ENCODE data around the gene PLA2G6. TPM values are rescaled to one million over a fixed set of nuclear protein-coding genes. Genes with fewer than 3 reads are reported as not detected.

PLA2G6 gene
- total RNA-seq, 1 donor from 2014 or later, result 52.4 TPM

GRCh38 chr22:38129021-38129420 is 52.6 kb downstream of the PLA2G6 start:
- no peak for ATAC-seq
- no peaks in the 10 kb centered on the region for H3K4me1 ChIP-seq

GRCh38 chr22:38127869-38128268 is 53.8 kb downstream of the PLA2G6 start:
- intact Hi-C loops (cut with DNase I), result no loop called here
- no peak for ATAC-seq
- no peak for DNase-seq
- H3K9me3 ChIP-seq, result no peaks in the 10 kb centered on the region
- no peak for TF ChIP-seq CTCF (IDR thresholded peaks at IDR 0.05)
- peaks cover 9% of the 10 kb centered on the region for H3K36me3 ChIP-seq
- H3K27ac ChIP-seq, result no peak overlapping the region
- H3K4me1 ChIP-seq, result no peaks in the 10 kb centered on the region
- no peak overlapping the region for H3K4me3 ChIP-seq
- no peaks in the 10 kb centered on the region for H3K27me3 ChIP-seq

More at GRCh38 chr22:38129021-38129420, 52.6 kb downstream of the PLA2G6 start:
- no peak for TF ChIP-seq CTCF (IDR thresholded peaks at IDR 0.05)
- Histone ChIP-seq H3K27me3 (no peaks in the 10 kb centered on the region), H3K36me3 (peaks cover 9% of the 10 kb centered on the region), H3K9me3 (no peaks in the 10 kb centered on the region), H3K27ac (no peak overlapping the region), H3K4me3 (no peak overlapping the region)
- no peak for DNase-seq
- intact Hi-C loops (cut with DNase I), result no loop called here

- no peaks in the 10 kb centered on the region for H3K9me3 ChIP-seq
- intact Hi-C loops (cut with DNase I), result no loop called here
- H3K4me1 ChIP-seq, result no peaks in the 10 kb centered on the region
- no peak for DNase-seq
- TF ChIP-seq CTCF (IDR thresholded peaks at IDR 0.05), result no peak
- ATAC-seq, result no peak
- H3K36me3 ChIP-seq, result peaks cover 1% of the 10 kb centered on the region
- no peaks in the 10 kb centered on the region for H3K27me3 ChIP-seq
- H3K4me3 ChIP-seq, result no peak overlapping the region
- H3K27ac ChIP-seq, result no peak overlapping the region
These were observed 54.5 kb downstream of the PLA2G6 start for GRCh38 chr22:38126928-38127668.

GRCh38 chr22:38125751-38126201 is 55.9 kb downstream of the PLA2G6 start:
- H3K4me1 ChIP-seq, result no peaks in the 10 kb centered on the region
- no peak overlapping the region for H3K27ac ChIP-seq
- no peak for TF ChIP-seq CTCF (IDR thresholded peaks at IDR 0.05)
- H3K4me3 ChIP-seq, result no peak overlapping the region
- H3K27me3 ChIP-seq, result no peaks in the 10 kb centered on the region
- DNase-seq, result no peak
- no peaks in the 10 kb centered on the region for H3K36me3 ChIP-seq
- H3K9me3 ChIP-seq, result no peaks in the 10 kb centered on the region
- ATAC-seq, result no peak
- intact Hi-C loops (cut with DNase I), result no loop called here

GRCh38 chr22:38125038-38125610 is 56.5 kb downstream of the PLA2G6 start:
- DNase-seq (no peak), ATAC-seq (no peak)
- intact Hi-C loops (cut with DNase I), result no loop called here
- no peak overlapping the region for H3K4me3 ChIP-seq
- no peaks in the 10 kb centered on the region for H3K36me3 ChIP-seq
- H3K4me1 ChIP-seq, result no peaks in the 10 kb centered on the region
- no peak for TF ChIP-seq CTCF (IDR thresholded peaks at IDR 0.05)
- H3K27ac ChIP-seq, result no peak overlapping the region
- no peaks in the 10 kb centered on the region for H3K9me3 ChIP-seq
- no peaks in the 10 kb centered on the region for H3K27me3 ChIP-seq

All from upper lobe of right lung (tissue), 1 donor.